ENCODE measurements around the gene ANO6. TPM values are rescaled to one million over a fixed set of nuclear protein-coding genes. Genes with fewer than 3 reads are reported as not detected.

ANO6 gene
- total RNA-seq, 4 donors from 2014 or later: 31.8 to 43.5 (median 34.1) TPM

DNA sequence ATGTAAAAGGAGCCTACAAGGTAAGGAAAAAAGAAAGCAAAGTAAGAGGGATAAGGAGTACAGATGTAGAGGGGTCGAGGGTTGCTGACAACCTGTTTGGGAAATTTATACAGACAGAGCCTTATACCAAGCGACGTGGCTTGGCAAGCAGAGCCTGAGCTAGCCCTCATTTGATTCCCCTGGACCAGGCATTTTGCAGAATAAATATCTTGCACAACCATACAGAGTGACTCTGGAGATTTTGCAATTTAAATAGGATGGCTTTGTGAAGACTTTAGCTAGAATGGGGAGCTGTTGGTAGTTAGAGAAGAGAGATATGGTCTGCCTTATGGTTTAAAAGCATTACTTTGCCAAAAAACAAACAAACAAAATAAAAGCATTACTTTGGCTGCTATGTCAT is 11.1 kb upstream of the ANO6 start:
- WGBS: 87% methylated on average over 3 of the region's 3 CpGs
- TF ChIP-seq, protein P1, sequence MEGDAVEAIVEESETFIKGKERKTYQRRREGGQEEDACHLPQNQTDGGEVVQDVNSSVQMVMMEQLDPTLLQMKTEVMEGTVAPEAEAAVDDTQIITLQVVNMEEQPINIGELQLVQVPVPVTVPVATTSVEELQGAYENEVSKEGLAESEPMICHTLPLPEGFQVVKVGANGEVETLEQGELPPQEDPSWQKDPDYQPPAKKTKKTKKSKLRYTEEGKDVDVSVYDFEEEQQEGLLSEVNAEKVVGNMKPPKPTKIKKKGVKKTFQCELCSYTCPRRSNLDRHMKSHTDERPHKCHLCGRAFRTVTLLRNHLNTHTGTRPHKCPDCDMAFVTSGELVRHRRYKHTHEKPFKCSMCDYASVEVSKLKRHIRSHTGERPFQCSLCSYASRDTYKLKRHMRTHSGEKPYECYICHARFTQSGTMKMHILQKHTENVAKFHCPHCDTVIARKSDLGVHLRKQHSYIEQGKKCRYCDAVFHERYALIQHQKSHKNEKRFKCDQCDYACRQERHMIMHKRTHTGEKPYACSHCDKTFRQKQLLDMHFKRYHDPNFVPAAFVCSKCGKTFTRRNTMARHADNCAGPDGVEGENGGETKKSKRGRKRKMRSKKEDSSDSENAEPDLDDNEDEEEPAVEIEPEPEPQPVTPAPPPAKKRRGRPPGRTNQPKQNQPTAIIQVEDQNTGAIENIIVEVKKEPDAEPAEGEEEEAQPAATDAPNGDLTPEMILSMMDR (IDR thresholded peaks at IDR 0.05): no peak
- TF ChIP-seq EP300 (IDR thresholded peaks at IDR 0.05): no peak
- TF ChIP-seq POLR2A (IDR thresholded peaks at IDR 0.05): no peak
- no peak for TF ChIP-seq POLR2AphosphoS5 (IDR thresholded peaks at IDR 0.05)
- H3K9me3 ChIP-seq: no peaks in the 10 kb centered on the region
- no peaks in the 10 kb centered on the region for H3K4me1 ChIP-seq
- no peaks in the 10 kb centered on the region for H3K36me3 ChIP-seq
- no peak overlapping the region for H3K27ac ChIP-seq
- no peak overlapping the region for H3K4me3 ChIP-seq
- no peaks in the 10 kb centered on the region for H3K27me3 ChIP-seq
- no peak for DNase-seq (ENCODE audit: low spot score in 2 of 2)

DNA sequence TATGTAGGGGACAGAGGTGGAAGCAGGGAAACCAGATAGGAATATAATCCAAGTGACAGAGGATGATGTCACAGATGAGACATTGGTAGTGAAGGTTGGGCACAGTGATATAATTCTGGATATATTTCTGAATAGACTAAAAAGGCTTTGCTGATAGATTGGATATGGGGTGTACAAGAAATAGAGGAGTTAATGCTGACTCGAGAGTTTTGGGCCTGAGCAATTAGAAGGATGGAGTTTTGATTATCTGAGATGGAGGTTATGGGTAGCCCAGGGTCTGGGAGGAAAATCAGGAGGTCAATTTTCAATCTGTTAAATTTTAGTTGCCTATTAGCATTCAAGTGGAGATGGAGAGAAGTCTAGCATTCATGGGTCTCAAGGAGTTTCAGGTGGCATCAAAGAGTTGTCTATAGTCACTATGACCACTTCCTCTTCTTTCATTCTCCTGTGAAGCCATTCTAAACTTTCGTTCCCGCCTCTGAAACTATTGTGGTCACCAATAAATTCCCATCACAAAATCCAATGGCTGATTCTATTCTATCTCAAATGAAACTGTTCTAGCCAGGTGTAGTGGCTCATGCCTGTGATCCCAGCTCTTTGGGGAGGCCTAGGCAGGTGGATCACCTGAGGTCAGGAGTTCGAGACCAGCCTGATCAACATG is 10.6 kb upstream of the ANO6 start:
- Histone ChIP-seq H3K27ac (no peak overlapping the region), H3K27me3 (no peaks in the 10 kb centered on the region), H3K9me3 (no peaks in the 10 kb centered on the region), H3K4me1 (no peaks in the 10 kb centered on the region), H3K4me3 (no peak overlapping the region), H3K36me3 (no peaks in the 10 kb centered on the region)
- 90% methylated on average over 4 of the region's 4 CpGs for WGBS
- TF ChIP-seq POLR2A (IDR thresholded peaks at IDR 0.05): no peak
- no peak for TF ChIP-seq EP300 (IDR thresholded peaks at IDR 0.05)
- TF ChIP-seq, protein P1 (IDR thresholded peaks at IDR 0.05): no peak
- TF ChIP-seq POLR2AphosphoS5 (IDR thresholded peaks at IDR 0.05): no peak
- no peak for DNase-seq (ENCODE audit: low spot score in 2 of 2)

DNA sequence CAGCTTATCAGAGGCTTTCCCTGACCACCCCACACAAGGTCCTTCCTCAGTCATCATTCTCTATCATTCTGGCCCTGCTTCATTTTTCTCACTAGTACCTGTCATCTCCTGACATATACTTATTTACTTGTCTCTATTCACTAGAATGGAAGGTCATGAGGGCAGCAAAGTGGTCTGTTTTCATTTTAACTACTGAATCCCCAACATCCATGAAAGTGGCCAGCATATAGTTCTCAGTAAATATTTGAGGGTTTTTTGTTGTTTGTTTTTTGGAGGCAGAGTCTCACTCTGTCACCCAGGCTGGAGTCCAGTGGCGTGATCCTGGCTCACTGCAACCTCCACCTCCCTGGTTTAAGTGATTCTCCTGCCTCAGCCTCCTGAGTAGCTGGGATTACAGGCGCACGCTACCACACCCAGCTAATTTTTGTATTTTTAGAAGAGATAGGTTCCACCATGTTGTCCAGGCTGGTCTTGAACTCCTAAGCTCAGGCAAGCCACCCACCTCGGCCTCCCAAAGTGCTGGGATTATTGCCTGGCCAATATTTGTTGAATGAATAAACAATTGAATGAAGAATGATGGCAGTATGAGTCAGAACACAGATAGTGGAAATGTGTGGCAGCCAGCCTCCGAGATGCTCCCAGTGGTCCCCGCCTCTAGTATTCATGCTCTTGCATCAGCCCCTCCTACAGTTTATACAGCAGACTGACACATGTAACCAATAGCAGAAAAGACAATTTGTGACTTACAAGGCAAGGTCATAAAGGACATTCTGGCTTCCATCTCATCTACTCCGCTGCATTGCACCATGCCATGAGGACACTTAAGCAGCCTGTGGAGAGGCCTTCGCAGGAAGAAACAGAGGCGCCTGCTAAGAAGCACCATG is 7.0 kb upstream of the ANO6 start:
- TF ChIP-seq POLR2A (IDR thresholded peaks at IDR 0.05) (no peak), POLR2AphosphoS5 (IDR thresholded peaks at IDR 0.05) (no peak), EP300 (IDR thresholded peaks at IDR 0.05) (no peak)
- TF ChIP-seq, protein P1 (IDR thresholded peaks at IDR 0.05): no peak
- no peak overlapping the region for H3K4me3 ChIP-seq
- no peaks in the 10 kb centered on the region for H3K4me1 ChIP-seq
- no peaks in the 10 kb centered on the region for H3K36me3 ChIP-seq
- H3K9me3 ChIP-seq: no peaks in the 10 kb centered on the region
- WGBS: 85% methylated on average over 9 of the region's 9 CpGs
- H3K27ac ChIP-seq: no peak overlapping the region
- no peaks in the 10 kb centered on the region for H3K27me3 ChIP-seq
- DNase-seq (ENCODE audit: low spot score in 2 of 2): no peak

DNA sequence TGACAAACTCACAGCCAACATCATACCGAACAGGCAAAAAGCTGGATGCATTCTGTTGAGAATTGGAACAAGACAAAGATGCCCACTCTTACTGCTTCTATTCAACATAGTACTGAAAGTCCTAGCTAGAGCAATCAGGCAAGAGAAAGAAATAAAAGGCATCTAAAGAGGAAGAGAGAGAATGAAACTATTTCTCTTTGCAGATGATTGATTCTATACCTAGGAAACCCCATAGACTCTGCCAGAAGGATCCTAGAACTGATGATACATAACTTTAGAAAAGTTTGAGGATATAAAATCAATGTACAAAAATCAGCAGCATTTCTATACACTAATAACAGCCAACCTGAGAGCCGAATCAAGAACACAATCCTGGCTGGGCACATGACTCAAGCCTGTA is 6.1 kb upstream of the ANO6 start:
- no peak for DNase-seq (ENCODE audit: low spot score in 2 of 2)
- H3K27ac ChIP-seq: no peak overlapping the region
- WGBS: 98% methylated on average over 2 of the region's 2 CpGs
- peaks cover 3% of the 10 kb centered on the region for H3K4me1 ChIP-seq
- TF ChIP-seq, protein P1 (IDR thresholded peaks at IDR 0.05): no peak
- TF ChIP-seq POLR2AphosphoS5 (IDR thresholded peaks at IDR 0.05) (no peak), POLR2A (IDR thresholded peaks at IDR 0.05) (no peak), EP300 (IDR thresholded peaks at IDR 0.05) (no peak)
- no peaks in the 10 kb centered on the region for H3K9me3 ChIP-seq
- no peaks in the 10 kb centered on the region for H3K36me3 ChIP-seq
- H3K27me3 ChIP-seq: no peaks in the 10 kb centered on the region
- H3K4me3 ChIP-seq: no peak overlapping the region

DNA sequence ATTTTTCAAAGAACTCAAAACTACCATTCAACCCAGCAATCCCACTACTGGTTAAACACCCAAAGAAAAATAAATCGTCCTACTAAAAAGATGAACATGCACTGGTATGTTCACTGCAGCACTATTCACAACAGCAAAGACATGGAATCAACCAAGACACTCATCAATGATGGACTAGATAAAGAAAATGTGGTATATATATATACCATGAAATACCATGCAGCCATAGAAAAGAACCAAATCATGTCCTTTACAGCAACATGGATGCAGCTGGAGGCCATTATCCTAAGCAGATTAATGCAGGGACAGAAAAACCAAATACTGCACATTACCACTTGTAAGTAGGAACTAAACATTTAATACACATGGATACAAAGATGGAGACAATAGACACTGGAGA is 3.8 kb upstream of the ANO6 start:
- no peaks in the 10 kb centered on the region for H3K9me3 ChIP-seq
- peaks cover 6% of the 10 kb centered on the region for H3K4me1 ChIP-seq
- 93% methylated on average over 1 of the region's 1 CpG for WGBS
- H3K36me3 ChIP-seq: no peaks in the 10 kb centered on the region
- DNase-seq (ENCODE audit: low spot score in 2 of 2): no peak
- no peaks in the 10 kb centered on the region for H3K27me3 ChIP-seq
- TF ChIP-seq POLR2AphosphoS5 (IDR thresholded peaks at IDR 0.05) (no peak), POLR2A (IDR thresholded peaks at IDR 0.05) (no peak)
- H3K4me3 ChIP-seq: no peak overlapping the region
- H3K27ac ChIP-seq: no peak overlapping the region
